ENCODE data around the gene PCDHGA5. TPM values are rescaled to one million over a fixed set of nuclear protein-coding genes. Genes with fewer than 3 reads are reported as not detected.

PCDHGA5 gene
- total and polyA plus RNA-seq, 2 donors (not counting 1 experiment from before 2014, with no cell fraction given), result 1.4 to 2.6 TPM

DNA sequence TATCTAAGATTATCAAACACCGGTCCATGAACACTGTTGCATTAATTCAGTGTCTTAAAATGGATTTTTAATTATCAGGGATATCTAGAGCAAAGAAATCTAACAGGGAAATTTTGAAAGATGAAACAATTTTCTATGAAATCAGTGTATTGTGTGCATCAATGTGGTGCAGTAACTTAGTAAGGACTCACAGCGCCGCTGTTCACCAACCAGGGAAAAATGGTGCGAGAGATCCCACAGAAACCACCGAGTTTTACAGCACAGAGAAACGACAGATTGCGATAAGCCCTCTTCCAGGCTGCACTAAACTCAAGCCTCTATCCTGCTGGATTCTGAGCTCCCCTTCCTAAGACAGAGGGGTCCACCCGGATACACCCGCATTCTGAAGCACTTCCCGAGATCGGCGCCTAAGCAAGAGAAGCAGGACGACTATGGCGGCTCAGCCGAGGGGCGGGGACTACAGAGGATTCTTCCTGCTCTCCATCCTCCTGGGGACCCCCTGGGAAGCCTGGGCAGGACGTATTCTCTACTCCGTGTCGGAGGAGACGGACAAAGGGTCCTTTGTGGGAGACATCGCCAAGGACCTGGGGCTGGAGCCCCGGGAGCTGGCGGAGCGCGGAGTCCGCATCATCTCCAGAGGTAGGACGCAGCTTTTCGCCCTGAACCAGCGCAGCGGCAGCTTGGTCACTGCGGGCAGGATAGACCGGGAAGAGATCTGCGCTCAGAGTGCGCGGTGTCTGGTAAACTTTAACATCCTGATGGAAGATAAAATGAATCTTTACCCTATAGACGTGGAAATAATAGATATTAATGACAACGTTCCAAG lies 18.7 kb downstream of the PCDHGA5 start, which contains the start of gene PCDHGA7:
Gene PCDHGA7 (plus strand): TSS at position 274 of the 826 bp plus-strand sequence. CDS start 158 bp downstream, at position 432.
- no peak within 1 kb of the TSS for H3K9ac ChIP-seq (ENCODE audit: insufficient read depth, low read length)
- H3K27me3 ChIP-seq (ENCODE audit: control insufficient read depth, insufficient read depth, low read length), result no peaks in the 10 kb centered on the region
- peak; percentile 48 to 54 for DNase-seq (ENCODE audit: low read depth in 2 of 2)
- TF ChIP-seq EZH2 (IDR thresholded peaks at IDR 0.05; ENCODE audit: low read length, missing control alignments), result no peak
- TF ChIP-seq, protein P1, sequence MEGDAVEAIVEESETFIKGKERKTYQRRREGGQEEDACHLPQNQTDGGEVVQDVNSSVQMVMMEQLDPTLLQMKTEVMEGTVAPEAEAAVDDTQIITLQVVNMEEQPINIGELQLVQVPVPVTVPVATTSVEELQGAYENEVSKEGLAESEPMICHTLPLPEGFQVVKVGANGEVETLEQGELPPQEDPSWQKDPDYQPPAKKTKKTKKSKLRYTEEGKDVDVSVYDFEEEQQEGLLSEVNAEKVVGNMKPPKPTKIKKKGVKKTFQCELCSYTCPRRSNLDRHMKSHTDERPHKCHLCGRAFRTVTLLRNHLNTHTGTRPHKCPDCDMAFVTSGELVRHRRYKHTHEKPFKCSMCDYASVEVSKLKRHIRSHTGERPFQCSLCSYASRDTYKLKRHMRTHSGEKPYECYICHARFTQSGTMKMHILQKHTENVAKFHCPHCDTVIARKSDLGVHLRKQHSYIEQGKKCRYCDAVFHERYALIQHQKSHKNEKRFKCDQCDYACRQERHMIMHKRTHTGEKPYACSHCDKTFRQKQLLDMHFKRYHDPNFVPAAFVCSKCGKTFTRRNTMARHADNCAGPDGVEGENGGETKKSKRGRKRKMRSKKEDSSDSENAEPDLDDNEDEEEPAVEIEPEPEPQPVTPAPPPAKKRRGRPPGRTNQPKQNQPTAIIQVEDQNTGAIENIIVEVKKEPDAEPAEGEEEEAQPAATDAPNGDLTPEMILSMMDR (conservative IDR thresholded peaks at IDR 0.05 in 1 of 2, IDR thresholded peaks at IDR 0.05 in 1 of 2; ENCODE audit: low read depth in 1 of 2, low read length in 2 of 2), result peak; percentile 51
- peak within 1 kb of the TSS; percentile 67 for H2AFZ ChIP-seq (ENCODE audit: low read length)
- H3K27ac ChIP-seq (ENCODE audit: insufficient read depth, low read length), result no peak within 1 kb of the TSS
- peaks cover 2% of the 10 kb centered on the region for H3K9me3 ChIP-seq (ENCODE audit: control insufficient read depth, insufficient read depth, low read depth, low read length)
- H3K4me3 ChIP-seq (replicated peaks in 1 of 4; ENCODE audit: control extremely low read depth in 1 of 4, insufficient read depth in 1 of 4, low read depth in 3 of 4, low read length in 4 of 4), result peak within 1 kb of the TSS; percentile 62 to 76 (median 63)
- no peaks in the 10 kb centered on the region for H3K79me2 ChIP-seq (ENCODE audit: control insufficient read depth, insufficient read depth, low read length)
- peak within 1 kb of the TSS; percentile 76 for H3K4me2 ChIP-seq (ENCODE audit: extremely low read depth, insufficient read depth, low read length)
- H4K20me1 ChIP-seq (ENCODE audit: control insufficient read depth, extremely low read depth, insufficient read depth, low read length), result no peaks in the 10 kb centered on the region
- H3K4me1 ChIP-seq (ENCODE audit: control insufficient read depth, extremely low read depth, insufficient read depth, low read length), result no peaks in the 10 kb centered on the region
- H3K36me3 ChIP-seq (ENCODE audit: control insufficient read depth, insufficient read depth, low read length), result no peaks in the 10 kb centered on the region

GRCh38 chr5:141383345-141383744 lies 19.4 kb downstream of the PCDHGA5 start:
- Histone ChIP-seq H3K79me2 (ENCODE audit: control insufficient read depth, insufficient read depth, low read length) (no peaks in the 10 kb centered on the region), H3K9me3 (ENCODE audit: control insufficient read depth, insufficient read depth, low read depth, low read length) (peaks cover 2% of the 10 kb centered on the region), H2AFZ (ENCODE audit: low read length) (no peak overlapping the region), H3K4me3 (replicated peaks in 1 of 4; ENCODE audit: control extremely low read depth in 1 of 4, insufficient read depth in 1 of 4, low read depth in 3 of 4, low read length in 4 of 4) (peak overlapping the region; percentile 62 to 76 (median 63)), H4K20me1 (ENCODE audit: control insufficient read depth, extremely low read depth, insufficient read depth, low read length) (no peaks in the 10 kb centered on the region), H3K9ac (ENCODE audit: insufficient read depth, low read length) (no peak overlapping the region), H3K27me3 (ENCODE audit: control insufficient read depth, insufficient read depth, low read length) (no peaks in the 10 kb centered on the region), H3K36me3 (ENCODE audit: control insufficient read depth, insufficient read depth, low read length) (no peaks in the 10 kb centered on the region), H3K4me1 (ENCODE audit: control insufficient read depth, extremely low read depth, insufficient read depth, low read length) (no peaks in the 10 kb centered on the region), H3K4me2 (ENCODE audit: extremely low read depth, insufficient read depth, low read length) (peak overlapping the region; percentile 44), H3K27ac (ENCODE audit: insufficient read depth, low read length) (no peak overlapping the region)
- DNase-seq (ENCODE audit: low read depth in 2 of 2), result no peak
- TF ChIP-seq EZH2 (IDR thresholded peaks at IDR 0.05; ENCODE audit: low read length, missing control alignments), result no peak
- TF ChIP-seq, protein P1 (conservative IDR thresholded peaks at IDR 0.05 in 1 of 2, IDR thresholded peaks at IDR 0.05 in 1 of 2; ENCODE audit: low read depth in 1 of 2, low read length in 2 of 2), result no peak

GRCh38 chr5:141384471-141385267 lies 20.7 kb downstream of the PCDHGA5 start:
- no peaks in the 10 kb centered on the region for H3K36me3 ChIP-seq (ENCODE audit: control insufficient read depth, insufficient read depth, low read length)
- H3K9ac ChIP-seq (ENCODE audit: insufficient read depth, low read length), result no peak overlapping the region
- no peak overlapping the region for H3K27ac ChIP-seq (ENCODE audit: insufficient read depth, low read length)
- peaks cover 2% of the 10 kb centered on the region for H3K9me3 ChIP-seq (ENCODE audit: control insufficient read depth, insufficient read depth, low read depth, low read length)
- no peaks in the 10 kb centered on the region for H3K27me3 ChIP-seq (ENCODE audit: control insufficient read depth, insufficient read depth, low read length)
- no peak overlapping the region for H3K4me3 ChIP-seq (replicated peaks in 1 of 4; ENCODE audit: control extremely low read depth in 1 of 4, insufficient read depth in 1 of 4, low read depth in 3 of 4, low read length in 4 of 4)
- no peak for DNase-seq (ENCODE audit: low read depth in 2 of 2)
- no peaks in the 10 kb centered on the region for H3K79me2 ChIP-seq (ENCODE audit: control insufficient read depth, insufficient read depth, low read length)
- no peaks in the 10 kb centered on the region for H3K4me1 ChIP-seq (ENCODE audit: control insufficient read depth, extremely low read depth, insufficient read depth, low read length)
- TF ChIP-seq, protein P1 (conservative IDR thresholded peaks at IDR 0.05 in 1 of 2, IDR thresholded peaks at IDR 0.05 in 1 of 2; ENCODE audit: low read depth in 1 of 2, low read length in 2 of 2), result no peak
- no peak for TF ChIP-seq EZH2 (IDR thresholded peaks at IDR 0.05; ENCODE audit: low read length, missing control alignments)
- no peaks in the 10 kb centered on the region for H4K20me1 ChIP-seq (ENCODE audit: control insufficient read depth, extremely low read depth, insufficient read depth, low read length)
- H2AFZ ChIP-seq (ENCODE audit: low read length), result no peak overlapping the region
- no peak overlapping the region for H3K4me2 ChIP-seq (ENCODE audit: extremely low read depth, insufficient read depth, low read length)
